Stomach (tissue), 4 donors: ENCODE data around the gene CFAP221.

ENCODE experiments used
- EP300 ChIP-seq: sonication (generic); formaldehyde crosslinking; IDR thresholded peaks from one replicate; pipeline ENCODE4 v1.6.1; 2017; ENCODE audit warnings: antibody characterized with exemption
- POLR2A ChIP-seq, 4 donors: fragments of 450-650 bp; IDR thresholded peaks; one replicate each; pipeline ENCODE4 v1.6.1; 2016; ENCODE audit warnings: antibody characterized with exemption in 4 of 4, control low read depth in 2 of 4, mild to moderate bottlenecking in 1 of 4, moderate library complexity in 1 of 4
- POLR2AphosphoS5 ChIP-seq, 3 donors: sonication (generic); formaldehyde crosslinking; IDR thresholded peaks; one replicate each; pipeline ENCODE4 v1.6.1; 2016; ENCODE audit warnings: antibody characterized with exemption in 3 of 3
- TF ChIP-seq, protein P1 (sequence below), 7 experiments: fragments of 450-650 bp in 4 of 7; fragments of 200-600 bp in 3 of 7; sonication (generic) in 3 of 7; IDR thresholded peaks; one replicate each; pipeline ENCODE4 v1.5.1; 2016 to 2019; ENCODE audit warnings: antibody characterized with exemption in 7 of 7, control low read depth in 2 of 7, mild to moderate bottlenecking in 1 of 7

DNA sequence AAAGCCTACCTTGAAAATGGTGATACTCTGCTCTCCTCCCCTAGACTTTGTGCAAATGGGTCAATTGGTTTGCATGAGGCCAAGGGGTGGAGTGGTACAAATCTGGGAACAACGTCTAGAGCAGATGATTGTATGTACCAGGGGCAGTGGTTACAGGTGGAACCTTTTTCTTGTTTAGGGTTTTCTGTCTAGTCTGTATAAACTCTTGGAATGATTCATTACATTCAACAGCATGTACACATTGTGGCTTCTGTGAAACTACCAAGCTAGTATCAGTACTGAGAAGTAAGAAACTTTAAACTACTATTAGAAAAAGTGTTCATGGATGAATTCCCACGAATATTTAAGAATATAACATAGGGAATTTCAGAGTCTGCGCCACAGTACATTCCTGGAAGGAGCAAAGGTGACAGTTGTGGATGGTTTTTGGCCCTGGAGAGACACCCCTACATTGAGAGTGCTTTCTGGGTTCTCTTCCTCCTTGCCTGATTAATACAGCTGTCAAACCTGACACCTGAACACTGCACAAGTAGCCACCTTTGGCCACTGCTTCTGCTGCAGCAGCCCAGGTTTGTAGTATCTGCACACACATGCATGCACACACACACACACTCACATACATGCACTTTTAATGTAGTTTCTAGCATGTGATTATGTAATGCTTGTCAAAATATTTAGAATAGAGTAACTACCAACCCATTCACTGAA, 30.0 kb downstream of the CFAP221 start:
- TF ChIP-seq, protein P1, sequence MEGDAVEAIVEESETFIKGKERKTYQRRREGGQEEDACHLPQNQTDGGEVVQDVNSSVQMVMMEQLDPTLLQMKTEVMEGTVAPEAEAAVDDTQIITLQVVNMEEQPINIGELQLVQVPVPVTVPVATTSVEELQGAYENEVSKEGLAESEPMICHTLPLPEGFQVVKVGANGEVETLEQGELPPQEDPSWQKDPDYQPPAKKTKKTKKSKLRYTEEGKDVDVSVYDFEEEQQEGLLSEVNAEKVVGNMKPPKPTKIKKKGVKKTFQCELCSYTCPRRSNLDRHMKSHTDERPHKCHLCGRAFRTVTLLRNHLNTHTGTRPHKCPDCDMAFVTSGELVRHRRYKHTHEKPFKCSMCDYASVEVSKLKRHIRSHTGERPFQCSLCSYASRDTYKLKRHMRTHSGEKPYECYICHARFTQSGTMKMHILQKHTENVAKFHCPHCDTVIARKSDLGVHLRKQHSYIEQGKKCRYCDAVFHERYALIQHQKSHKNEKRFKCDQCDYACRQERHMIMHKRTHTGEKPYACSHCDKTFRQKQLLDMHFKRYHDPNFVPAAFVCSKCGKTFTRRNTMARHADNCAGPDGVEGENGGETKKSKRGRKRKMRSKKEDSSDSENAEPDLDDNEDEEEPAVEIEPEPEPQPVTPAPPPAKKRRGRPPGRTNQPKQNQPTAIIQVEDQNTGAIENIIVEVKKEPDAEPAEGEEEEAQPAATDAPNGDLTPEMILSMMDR (IDR thresholded peaks at IDR 0.05): no peak
- TF ChIP-seq POLR2A (IDR thresholded peaks at IDR 0.05) (no peak), POLR2AphosphoS5 (IDR thresholded peaks at IDR 0.05) (no peak), EP300 (no peak)
